ENCODE data around the gene BCL2L14.
"Not testable (repeated sequence)": the region's sequence is repeated elsewhere in the genome, so short reads cannot be mapped to it uniquely, and the experiment has no call there.

BCL2L14 gene

DNA sequence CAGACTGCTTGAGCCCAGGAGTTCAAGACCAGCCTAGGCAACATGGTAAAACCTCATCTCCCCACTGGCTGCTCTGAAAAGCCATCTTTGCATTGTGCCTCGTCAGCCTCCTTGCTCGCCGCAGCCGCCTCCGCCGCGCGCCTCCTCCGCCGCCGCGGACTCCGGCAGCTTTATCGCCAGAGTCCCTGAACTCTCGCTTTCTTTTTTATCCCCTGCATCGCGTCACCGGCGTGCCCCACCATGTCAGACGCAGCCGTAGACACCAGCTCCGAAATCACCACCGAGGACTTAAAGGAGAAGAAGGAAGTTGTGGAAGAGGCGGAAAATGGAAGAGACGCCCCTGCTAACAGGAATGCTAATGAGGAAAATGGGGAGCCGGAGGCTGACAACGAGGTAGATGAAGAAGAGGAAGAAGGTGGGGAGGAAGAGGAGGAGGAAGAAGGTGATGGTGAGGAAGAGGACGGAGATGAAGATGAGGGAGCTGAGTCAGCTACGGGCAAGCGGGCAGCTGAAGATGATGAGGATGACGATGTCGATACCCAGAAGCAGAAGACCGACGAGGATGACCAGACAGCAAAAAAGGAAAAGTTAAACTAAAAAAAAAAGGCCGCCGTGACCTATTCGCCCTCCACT, 40.3 kb downstream of the BCL2L14 start:
- DNase-seq, result not testable (repeated sequence)

DNA sequence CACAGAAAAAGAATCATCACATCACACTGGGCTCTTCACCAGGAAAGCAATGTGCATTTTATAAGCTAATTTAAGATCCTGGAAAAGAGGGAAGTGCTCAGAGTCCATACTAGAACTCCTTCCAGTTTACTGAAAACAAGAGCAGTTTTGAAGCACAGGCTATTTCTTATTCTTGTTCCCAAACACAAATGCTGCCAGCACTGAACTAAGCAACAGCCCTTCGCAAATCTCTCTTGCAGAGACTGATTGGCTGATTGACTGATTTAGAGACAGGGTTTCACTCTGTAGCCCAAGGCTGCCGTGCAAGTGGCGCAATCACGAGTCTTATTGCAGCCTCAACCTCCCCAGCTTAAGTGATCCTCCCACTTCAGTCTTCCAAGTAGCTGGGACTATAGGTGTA, 44.8 kb downstream of the BCL2L14 start:
- no peak for DNase-seq

DNA sequence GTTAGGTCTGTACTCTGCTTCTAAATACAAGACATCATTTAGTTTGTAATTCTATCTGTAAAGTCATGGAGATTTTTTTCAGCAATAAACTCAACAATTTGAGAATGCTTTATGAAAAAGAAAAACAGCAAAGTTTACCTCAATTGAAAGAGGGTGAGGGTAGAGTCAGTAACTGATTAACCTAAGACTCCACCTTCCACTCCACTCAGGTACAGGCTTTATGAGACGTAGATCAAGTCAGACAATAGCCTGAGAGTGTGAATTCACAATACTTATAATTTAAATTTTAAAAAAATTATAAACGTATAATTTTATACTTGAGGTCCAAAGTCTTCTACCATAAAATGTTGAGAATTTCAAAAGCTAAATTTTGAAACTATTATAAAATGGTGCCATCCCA, 45.9 kb downstream of the BCL2L14 start:
- no peak for DNase-seq

DNA sequence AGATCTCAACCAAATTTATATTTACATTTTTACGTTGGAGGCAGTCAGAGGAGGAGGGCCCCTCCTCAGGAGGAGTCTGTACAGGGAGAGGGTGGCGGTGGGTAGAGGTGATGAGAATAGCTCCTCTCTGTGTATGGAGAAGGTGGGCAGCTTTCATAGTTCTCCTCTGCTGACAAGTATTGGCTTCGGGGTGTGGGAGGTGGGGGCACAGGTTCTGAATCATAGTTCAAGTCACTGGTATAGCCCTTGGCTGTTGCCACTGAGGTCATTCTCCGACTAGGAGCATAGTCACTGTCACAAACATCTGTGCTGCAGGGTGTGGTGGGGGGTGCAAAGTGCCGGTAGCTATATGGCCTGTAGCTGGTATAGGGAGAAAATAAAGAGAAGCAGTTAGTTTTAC, 50.3 kb downstream of the BCL2L14 start:
- DNase-seq, result no peak

DNA sequence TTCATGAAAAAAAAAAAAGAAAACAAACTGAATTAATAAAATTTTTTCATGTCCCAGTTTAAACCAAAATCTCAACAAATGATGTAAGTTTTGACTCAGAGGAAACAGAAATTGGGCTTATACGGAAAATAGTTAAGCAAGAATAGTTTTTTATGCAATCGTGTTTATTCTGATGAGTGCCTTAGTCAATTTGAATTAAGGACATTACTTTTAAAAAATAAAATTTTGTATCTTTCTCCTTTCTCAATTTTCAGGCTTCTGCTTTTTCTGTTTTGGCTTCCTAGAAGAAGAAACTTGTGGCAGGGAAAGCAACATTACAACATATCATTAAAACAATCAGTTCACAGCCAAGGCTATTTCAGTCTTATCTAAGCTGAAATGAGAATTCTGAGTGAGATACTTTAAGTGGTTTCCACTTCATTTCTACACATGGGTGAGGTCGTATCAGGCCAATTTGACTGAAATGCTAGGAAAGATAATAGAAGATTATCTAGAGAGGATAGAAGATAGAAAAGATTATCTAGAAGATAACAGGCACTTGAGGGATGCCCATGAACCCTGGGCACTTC, 52.4 kb downstream of the BCL2L14 start:
- no peak for DNase-seq

DNA sequence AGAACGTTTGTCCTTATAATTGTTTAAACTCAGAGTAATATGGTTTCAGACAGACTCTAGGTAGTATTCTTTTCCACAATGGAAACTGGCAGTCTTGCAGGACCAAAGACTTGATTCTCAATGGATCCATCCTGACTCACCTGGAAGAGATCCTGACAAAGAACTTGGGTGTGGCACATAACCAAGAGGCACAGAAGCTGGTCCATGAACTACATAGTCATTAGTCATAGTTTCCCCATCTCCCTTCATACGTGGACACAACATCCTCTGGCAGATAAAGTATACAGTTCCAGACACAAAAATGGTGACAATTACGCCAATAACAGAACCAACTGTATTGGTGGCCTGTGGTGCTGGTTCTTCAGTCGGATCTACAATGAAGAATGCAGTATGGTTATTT, 55.8 kb downstream of the BCL2L14 start:
- no peak for DNase-seq

DNA sequence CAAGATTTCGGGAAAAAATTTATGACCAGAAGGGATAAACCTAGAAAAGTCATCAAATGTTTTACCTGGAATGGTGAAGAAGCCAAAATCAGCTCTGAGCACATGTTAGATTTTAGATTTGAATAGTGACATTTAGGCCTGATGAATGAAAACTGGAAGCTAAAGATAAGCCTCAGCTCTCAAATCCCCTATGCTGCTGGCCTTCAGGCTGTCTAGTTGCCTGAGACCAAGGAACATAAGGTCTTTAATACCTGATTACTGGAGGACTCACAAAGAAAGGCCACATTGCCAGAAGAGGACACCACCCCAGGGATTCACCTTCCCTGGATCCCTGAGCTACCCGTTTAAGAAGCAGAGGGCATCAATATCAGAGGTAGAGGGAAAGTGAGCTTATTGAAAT, 56.6 kb downstream of the BCL2L14 start:
- DNase-seq, result no peak

DNA sequence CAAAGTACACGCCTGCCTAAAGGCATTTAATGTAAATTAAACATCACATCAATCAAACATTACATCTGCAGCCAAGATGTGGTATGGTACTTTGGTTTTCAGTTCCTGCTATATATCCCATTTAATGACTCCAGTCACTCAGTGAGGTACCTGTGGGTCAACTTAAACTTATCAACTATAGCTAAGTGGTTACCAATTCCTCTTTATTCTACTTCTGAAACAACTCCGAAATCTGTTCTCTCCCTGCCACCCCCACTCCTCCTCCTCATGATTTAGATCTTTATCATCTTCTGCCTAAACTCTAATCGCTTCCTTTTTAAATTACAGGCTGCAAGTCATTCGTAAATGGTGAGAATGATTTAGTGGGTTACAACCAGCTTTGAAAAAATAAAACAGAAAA, 57.9 kb downstream of the BCL2L14 start:
- no peak for DNase-seq

DNA sequence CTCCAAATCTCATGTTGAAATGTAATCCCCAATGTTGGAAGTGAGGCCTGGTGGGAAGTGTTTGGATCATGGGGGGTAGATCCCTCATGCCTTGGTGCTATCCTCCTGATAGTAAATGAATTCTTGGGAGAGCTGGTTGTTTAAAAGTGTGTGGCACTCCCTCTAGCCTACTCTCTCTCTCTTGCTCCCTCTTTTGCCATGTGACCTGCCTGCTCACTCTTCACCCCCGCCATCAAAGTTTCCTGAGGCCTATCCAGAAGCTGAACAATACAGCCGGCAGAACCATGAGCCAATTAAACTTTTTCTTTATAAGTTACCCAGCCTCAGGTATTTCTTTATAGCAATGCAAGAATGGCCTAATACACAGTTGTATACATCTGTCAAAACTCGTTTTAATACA, 62.5 kb downstream of the BCL2L14 start:
- DNase-seq, result no peak

DNA sequence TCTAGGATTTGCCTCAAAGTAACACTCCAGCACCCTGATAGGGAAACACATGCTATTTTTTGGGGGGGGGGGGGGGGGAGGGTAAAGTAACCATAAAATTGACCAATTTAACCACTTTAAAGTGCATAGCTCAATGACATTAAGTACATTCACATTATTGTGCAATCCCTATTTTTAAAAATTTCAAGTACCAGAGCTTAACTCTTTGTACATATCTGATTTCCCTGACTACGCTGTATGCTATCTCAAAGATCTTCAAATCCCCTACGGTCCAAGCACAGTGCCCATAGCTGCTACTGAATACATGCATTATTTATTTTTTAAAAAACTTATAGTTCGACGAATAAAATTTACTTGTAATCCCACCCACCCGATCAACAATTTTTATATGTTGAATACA, 63.0 kb downstream of the BCL2L14 start:
- no peak for DNase-seq

DNA sequence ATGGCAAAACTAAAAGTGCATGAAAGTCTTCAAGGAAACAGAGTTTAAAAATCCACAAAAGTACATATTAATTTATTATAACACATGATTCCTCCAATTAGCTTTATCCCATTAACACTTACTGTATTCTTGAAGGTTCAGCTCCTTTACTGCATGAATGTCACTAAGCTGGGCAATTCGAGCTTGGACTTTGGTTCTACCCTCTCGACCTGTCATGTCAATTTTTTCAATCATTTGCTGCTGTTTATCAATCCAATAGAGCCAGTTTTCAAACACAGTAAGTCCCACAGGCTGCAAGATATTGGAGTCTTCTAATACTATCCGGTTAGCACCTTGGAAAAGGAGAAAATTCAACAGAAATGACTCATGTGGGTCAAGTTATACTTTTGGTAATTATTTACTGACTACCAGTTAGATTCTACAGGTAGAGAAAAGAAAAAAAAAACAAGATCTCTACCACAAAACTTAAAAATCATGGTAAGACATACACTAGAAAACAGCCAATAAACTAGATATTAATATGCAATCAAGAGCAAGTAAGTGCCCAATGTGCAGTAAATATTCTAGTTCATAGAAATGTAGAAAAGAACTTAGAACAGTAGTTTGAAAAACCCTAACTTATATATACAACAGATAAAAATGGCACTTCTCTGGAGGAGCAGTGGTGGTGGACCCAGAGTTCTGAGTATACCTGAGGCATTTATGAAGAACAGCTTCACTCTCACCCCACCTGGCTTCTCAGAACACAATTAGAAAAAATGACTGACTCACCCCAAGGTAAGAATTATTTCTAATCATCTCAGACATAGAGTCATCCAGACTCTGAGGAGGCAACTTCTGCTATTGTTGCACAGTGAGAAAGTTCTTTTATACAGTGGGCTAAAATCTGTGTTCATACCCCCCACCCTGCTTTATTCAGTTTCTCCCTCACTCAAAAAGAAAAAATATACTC, 67.7 kb downstream of the BCL2L14 start:
- no peak for DNase-seq

DNA sequence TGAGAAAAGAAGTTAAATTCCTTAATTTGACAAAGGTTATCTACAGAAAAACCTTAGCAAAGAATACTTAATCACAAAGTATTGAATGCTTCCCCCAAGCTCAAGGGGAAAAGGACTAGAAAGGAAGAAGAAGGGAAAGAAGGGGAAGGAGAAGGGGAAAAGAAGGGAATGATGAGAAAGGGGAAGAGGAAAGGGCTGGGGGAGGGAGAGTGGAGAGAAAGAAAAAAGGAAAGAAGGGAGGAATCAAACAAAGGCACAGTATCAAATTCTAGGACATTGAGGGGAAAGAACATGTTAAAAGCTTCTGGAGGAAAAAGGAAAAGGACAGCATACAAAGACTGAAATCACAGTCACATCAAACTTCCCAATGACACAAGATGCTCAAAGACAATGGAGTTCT, 70.3 kb downstream of the BCL2L14 start:
- no peak for DNase-seq

DNA sequence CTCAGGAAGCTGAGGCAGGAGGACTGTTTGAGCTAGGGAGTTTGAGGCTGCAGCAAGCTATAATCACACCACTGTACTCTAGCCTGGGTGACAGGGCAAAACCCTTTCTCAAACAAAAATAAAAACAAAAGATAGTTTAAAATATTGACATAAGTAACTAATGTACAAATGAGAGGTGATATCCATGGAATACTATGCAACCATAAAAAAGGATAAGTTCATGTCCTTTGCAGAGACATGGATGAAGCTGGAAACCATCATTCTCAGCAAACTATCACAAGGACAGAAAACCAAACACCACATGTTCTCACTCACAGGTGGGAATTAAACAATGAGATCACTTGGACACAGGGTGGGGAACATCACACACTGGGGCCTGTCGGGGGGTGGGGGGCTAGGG, 73.8 kb downstream of the BCL2L14 start:
- DNase-seq, result not testable (repeated sequence)

DNA sequence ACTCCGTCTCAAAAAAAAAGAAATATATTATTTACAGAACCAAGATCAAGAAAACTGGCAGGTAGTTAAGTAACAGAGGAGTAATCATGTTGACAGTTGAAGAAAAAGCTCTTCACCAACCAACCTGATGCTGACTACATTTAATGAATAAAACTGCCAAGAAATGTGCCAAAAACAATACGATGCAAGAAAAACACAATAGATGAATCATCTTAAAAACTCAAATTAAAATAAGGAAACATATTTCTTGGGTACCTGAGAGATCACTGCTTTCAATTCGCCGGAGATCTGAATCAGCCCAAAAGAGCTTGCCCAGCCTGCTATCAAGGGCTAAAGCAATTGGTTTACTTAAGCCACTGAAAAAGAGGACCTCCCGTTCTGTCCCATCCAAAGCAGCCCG, 76.4 kb downstream of the BCL2L14 start:
- no peak for DNase-seq
